GM18520 (cell line): ENCODE measurements around the gene MLEC.

Source experiments
- ATAC-seq: cut with Tn5 transposase; IDR thresholded peaks from one replicate; pipeline ENCODE4 v1.9.1; 2021; ENCODE audit not compliant: unreplicated experiment

MLEC gene

GRCh38 chr12:120690978-120691377 lies 4.0 kb downstream of the MLEC start:
- no peak for ATAC-seq

GRCh38 chr12:120692524-120693033 lies 5.6 kb downstream of the MLEC start:
- ATAC-seq, result no peak

- ATAC-seq, result no peak
Observed at GRCh38 chr12:120693848-120694247, 6.9 kb downstream of the MLEC start.

GRCh38 chr12:120696626-120697025 lies 9.7 kb downstream of the MLEC start:
- no peak for ATAC-seq

- no peak for ATAC-seq
Observed at GRCh38 chr12:120697344-120697743, 10.4 kb downstream of the MLEC start.

GRCh38 chr12:120698665-120699064 lies 11.7 kb downstream of the MLEC start:
- ATAC-seq, result no peak

- no peak for ATAC-seq
Observed at GRCh38 chr12:120699553-120699952, 12.6 kb downstream of the MLEC start.

- ATAC-seq, result no peak
Observed at GRCh38 chr12:120700886-120701285, 13.9 kb downstream of the MLEC start.

- ATAC-seq, result no peak
Observed at GRCh38 chr12:120702637-120703036, 15.7 kb downstream of the MLEC start.

- no peak for ATAC-seq
Observed at GRCh38 chr12:120703311-120703942, 16.5 kb downstream of the MLEC start.

GRCh38 chr12:120705618-120706017 lies 18.7 kb downstream of the MLEC start:
- no peak for ATAC-seq

- ATAC-seq, result no peak
Observed at GRCh38 chr12:120706029-120706428, 19.1 kb downstream of the MLEC start.

GRCh38 chr12:120708651-120709050 lies 21.7 kb downstream of the MLEC start:
- ATAC-seq, result no peak

GRCh38 chr12:120710031-120710804 lies 23.3 kb downstream of the MLEC start, which contains the start of gene UNC119B:
Gene UNC119B, plus strand, starts transcription at chr12:120710458. Its CDS starts 17 bp downstream, at chr12:120710475.
- no peak for ATAC-seq

GRCh38 chr12:120710805-120711296 lies 23.9 kb downstream of the MLEC start:
- no peak for ATAC-seq

GRCh38 chr12:120711411-120711810 lies 24.5 kb downstream of the MLEC start:
- no peak for ATAC-seq

GRCh38 chr12:120712610-120713009 lies 25.7 kb downstream of the MLEC start:
- no peak for ATAC-seq

- ATAC-seq, result no peak
Observed at GRCh38 chr12:120713861-120714482, 27.0 kb downstream of the MLEC start.

- ATAC-seq, result no peak
Observed at GRCh38 chr12:120718055-120718454, 31.1 kb downstream of the MLEC start.

- no peak for ATAC-seq
Observed at GRCh38 chr12:120719072-120719471, 32.1 kb downstream of the MLEC start.

GRCh38 chr12:120719496-120720233 lies 32.7 kb downstream of the MLEC start:
- ATAC-seq, result no peak
